ENCODE results near the gene LPP.

The LPP gene

GRCh38 chr3:188171682-188172467, 17.9 kb downstream of the LPP start:
- DNase-seq = no peak

GRCh38 chr3:188174317-188175044, 20.5 kb downstream of the LPP start:
- DNase-seq = no peak

GRCh38 chr3:188176476-188176875, 22.5 kb downstream of the LPP start:
- no peak for DNase-seq

- DNase-seq = no peak
Measured at GRCh38 chr3:188176884-188177283, 22.9 kb downstream of the LPP start.

- DNase-seq = no peak
Measured at GRCh38 chr3:188177721-188178120, 23.8 kb downstream of the LPP start.

GRCh38 chr3:188178293-188178936, 24.5 kb downstream of the LPP start:
- DNase-seq = no peak

GRCh38 chr3:188179006-188179966, 25.3 kb downstream of the LPP start:
- DNase-seq = no peak

- DNase-seq = no peak
Measured at GRCh38 chr3:188180114-188180513, 26.2 kb downstream of the LPP start.

- DNase-seq = no peak
Measured at GRCh38 chr3:188183452-188183851, 29.5 kb downstream of the LPP start.

- no peak for DNase-seq
Measured at GRCh38 chr3:188184160-188184559, 30.2 kb downstream of the LPP start.

GRCh38 chr3:188184649-188185048, 30.7 kb downstream of the LPP start:
- no peak for DNase-seq

GRCh38 chr3:188185717-188186251, 31.8 kb downstream of the LPP start:
- DNase-seq = no peak

GRCh38 chr3:188187053-188187452, 33.1 kb downstream of the LPP start:
- no peak for DNase-seq

GRCh38 chr3:188188911-188189310, 35.0 kb downstream of the LPP start:
- no peak for DNase-seq

GRCh38 chr3:188191460-188191859, 37.5 kb downstream of the LPP start:
- no peak for DNase-seq

GRCh38 chr3:188192034-188192433, 38.1 kb downstream of the LPP start:
- no peak for DNase-seq

GRCh38 chr3:188194332-188194731, 40.4 kb downstream of the LPP start:
- no peak for DNase-seq

GRCh38 chr3:188196232-188196990, 42.5 kb downstream of the LPP start:
- no peak for DNase-seq

GRCh38 chr3:188197388-188197847, 43.5 kb downstream of the LPP start:
- no peak for DNase-seq

GRCh38 chr3:188198001-188198400, 44.0 kb downstream of the LPP start:
- no peak for DNase-seq

GRCh38 chr3:188198760-188199327, 44.9 kb downstream of the LPP start:
- no peak for DNase-seq
